ENCODE measurements around the gene HOXB2. TPM values are rescaled to one million over a fixed set of nuclear protein-coding genes. Genes with fewer than 3 reads are reported as not detected.
A peak's percentile ranks its signal among the peaks of the same experiment; 100 is the strongest.

The HOXB2 gene
- total RNA-seq, 1 experiment from 2014 or later, result 3.7 TPM

DNA sequence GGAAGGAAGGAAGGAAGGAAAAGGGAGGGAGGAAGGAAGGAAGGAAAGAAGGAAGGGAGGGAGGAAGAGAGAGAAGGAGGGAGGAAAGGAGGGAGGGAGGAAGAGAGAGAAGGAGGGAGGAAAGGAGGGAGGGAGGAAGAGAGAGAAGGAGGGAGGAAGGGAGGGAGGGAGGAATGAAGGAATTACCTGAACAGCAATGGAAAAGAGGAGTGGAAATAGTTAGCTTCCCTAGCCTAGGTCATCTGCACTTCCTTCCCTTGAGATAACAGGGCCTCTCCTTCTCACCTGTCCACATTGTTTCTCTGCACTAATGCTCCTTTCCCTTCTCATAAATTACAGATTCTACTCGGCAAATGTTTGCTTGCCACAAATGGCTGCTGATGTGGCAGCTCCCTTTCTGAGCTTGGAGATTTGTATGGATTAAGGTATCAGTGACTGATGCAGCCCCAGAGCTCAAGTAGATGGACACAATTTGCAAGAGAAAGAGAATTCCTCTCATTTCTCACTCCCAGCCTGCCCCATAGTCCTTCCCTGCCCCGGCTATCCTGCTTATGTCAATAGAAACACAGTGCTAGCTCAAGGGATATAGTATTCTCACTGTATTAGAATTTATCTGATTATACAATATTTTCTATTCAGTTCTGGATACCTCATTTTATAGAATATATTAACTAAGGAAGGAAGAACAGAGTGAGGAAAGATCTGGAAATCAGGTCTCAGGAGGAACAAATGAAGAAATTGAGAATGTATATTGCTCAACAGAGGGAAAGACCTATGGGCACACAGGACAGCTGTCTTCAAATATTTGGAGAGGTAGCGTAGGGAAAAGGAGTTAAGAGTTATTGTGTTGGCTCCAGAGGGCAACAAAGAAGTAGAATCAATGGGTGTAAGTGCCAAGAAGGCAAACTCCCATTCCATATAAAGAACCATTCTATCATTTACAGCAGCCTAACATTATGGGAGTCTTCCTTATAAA, 28.7 kb downstream of the HOXB2 start:
- peaks cover 5% of the 10 kb centered on the region for H3K9me3 Mint-ChIP-seq
- no peaks in the 10 kb centered on the region for H3K36me3 Mint-ChIP-seq
- TF ChIP-seq ZNF671 (CRISPR knock-in tag; IDR thresholded peaks at IDR 0.05), result no peak
- TF ChIP-seq, protein P1, sequence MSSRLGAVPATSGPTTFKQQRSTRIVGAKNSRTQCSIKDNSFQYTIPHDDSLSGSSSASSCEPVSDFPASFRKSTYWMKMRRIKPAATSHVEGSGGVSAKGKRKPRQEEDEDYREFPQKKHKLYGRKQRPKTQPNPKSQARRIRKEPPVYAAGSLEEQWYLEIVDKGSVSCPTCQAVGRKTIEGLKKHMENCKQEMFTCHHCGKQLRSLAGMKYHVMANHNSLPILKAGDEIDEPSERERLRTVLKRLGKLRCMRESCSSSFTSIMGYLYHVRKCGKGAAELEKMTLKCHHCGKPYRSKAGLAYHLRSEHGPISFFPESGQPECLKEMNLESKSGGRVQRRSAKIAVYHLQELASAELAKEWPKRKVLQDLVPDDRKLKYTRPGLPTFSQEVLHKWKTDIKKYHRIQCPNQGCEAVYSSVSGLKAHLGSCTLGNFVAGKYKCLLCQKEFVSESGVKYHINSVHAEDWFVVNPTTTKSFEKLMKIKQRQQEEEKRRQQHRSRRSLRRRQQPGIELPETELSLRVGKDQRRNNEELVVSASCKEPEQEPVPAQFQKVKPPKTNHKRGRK (CRISPR knock-in tag; IDR thresholded peaks at IDR 0.05; ENCODE audit: borderline replicate concordance), result peak; percentile 91; the same call in 1 of the 2 replicates
- no peak for DNase-seq (ENCODE audit: low spot score)
- peak overlapping the region; percentile 48; the same call in 1 of the 2 replicates for H3K27ac Mint-ChIP-seq
- H3K27me3 Mint-ChIP-seq (ENCODE audit: low read depth), result peaks cover 84% of the 10 kb centered on the region
- H3K4me1 Mint-ChIP-seq, result peaks cover 57% of the 10 kb centered on the region
- H3K4me3 Mint-ChIP-seq, result peak overlapping the region; percentile 10; the same call in 1 of the 2 replicates
- POLR2A ChIA-PET, result interaction anchor here (0.7 kb wide), 1 partner anchor 193 kb away, joined by 3 read pairs; no protein-coding TSS in a partner anchor
- peak; percentile 84 for ATAC-seq
- CTCF ChIA-PET, result interaction anchor here (0.5 to 1.9 kb wide), 14 partner anchors 10 to 363 kb away, joined by 3 to 8 read pairs (median 4); partner anchors contain the start of gene HOXB5

DNA sequence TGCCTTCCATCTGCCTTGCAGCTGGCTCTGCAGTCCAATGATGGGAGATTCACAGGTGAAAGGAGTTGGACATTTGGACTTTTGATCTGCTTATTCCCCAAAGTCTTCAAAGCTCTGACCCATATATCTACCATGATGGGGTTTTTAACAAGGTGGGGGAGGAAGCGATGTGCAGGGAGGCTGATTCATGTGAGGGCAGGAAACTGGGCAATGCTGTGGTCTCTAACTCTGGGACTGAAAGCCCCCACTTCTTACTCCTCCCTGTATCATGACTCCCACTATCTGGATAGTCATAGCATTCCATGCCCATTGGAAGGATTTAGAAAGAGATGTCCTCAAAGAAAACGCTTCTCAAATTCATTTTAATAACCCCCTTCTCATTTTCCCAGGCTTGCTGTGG, 30.4 kb downstream of the HOXB2 start:
- H3K27ac Mint-ChIP-seq, result no peak overlapping the region
- peaks cover 5% of the 10 kb centered on the region for H3K9me3 Mint-ChIP-seq
- no peaks in the 10 kb centered on the region for H3K36me3 Mint-ChIP-seq
- TF ChIP-seq SOX15 (CRISPR knock-in tag; IDR thresholded peaks at IDR 0.05), result no peak
- H3K4me3 Mint-ChIP-seq, result no peak overlapping the region
- H3K4me1 Mint-ChIP-seq, result peaks cover 41% of the 10 kb centered on the region
- H3K27me3 Mint-ChIP-seq (ENCODE audit: low read depth), result peaks cover 69% of the 10 kb centered on the region
- POLR2A ChIA-PET, result no interaction called here
- no peak for ATAC-seq
- no peak for DNase-seq (ENCODE audit: low spot score)
- CTCF ChIA-PET, result interaction anchor here (1.0 kb wide), 1 partner anchor 11 kb away, joined by 3 read pairs; no protein-coding TSS in a partner anchor

DNA sequence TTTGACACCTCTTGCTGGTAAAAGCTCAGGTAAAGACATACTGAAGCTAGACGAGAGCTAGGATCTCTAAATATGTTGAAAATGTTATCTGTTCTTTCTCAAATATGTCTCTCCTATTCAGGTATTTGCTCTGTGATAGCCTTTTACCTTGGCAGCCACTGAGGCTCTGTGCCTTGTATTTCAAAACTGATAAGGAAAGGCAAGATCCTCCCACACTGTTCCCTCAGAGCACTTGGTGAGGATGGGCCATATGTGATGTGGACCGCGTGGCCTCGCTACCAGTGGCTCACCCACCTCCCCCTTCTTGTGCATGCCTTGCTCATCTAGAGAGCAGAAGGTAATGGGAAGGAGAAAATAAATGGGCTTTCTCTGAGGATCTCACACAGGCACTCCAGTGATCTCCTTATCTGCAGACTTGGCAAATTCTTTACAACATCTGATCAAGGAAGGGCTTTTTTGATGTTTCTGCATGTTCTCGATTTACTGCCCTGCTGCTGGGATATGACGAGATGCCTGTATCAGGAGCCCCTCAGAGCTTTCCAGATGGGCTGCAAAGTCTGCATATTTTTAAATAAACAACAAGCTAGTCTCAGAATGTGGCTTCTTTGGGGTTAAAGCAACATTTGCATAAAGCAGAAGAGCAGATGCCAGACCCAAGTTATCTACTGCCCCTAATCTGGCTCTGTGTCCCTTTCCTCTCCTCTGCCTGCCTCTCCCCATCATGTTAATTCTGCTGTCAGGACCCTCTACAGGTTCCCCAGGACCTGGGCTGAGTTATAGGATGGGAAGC, 31.0 kb downstream of the HOXB2 start:
- H3K4me1 Mint-ChIP-seq, result peaks cover 39% of the 10 kb centered on the region
- peaks cover 5% of the 10 kb centered on the region for H3K9me3 Mint-ChIP-seq
- no peak for ATAC-seq
- DNase-seq (ENCODE audit: low spot score), result no peak
- TF ChIP-seq ZNF396 (CRISPR knock-in tag; IDR thresholded peaks at IDR 0.05; ENCODE audit: borderline replicate concordance), result no peak
- no peak for TF ChIP-seq ZNF416 (CRISPR knock-in tag; IDR thresholded peaks at IDR 0.05)
- no peaks in the 10 kb centered on the region for H3K36me3 Mint-ChIP-seq
- ChIA-PET CTCF (interaction anchor here (1.0 to 1.2 kb wide), 3 partner anchors 10 to 13 kb away, joined by 3 read pairs; no protein-coding TSS in a partner anchor), POLR2A (interaction anchor here (0.7 kb wide), 1 partner anchor 186 kb away, joined by 3 read pairs; no protein-coding TSS in a partner anchor)
- H3K27me3 Mint-ChIP-seq (ENCODE audit: low read depth), result peaks cover 63% of the 10 kb centered on the region
- H3K4me3 Mint-ChIP-seq, result no peak overlapping the region
- H3K27ac Mint-ChIP-seq, result no peak overlapping the region

DNA sequence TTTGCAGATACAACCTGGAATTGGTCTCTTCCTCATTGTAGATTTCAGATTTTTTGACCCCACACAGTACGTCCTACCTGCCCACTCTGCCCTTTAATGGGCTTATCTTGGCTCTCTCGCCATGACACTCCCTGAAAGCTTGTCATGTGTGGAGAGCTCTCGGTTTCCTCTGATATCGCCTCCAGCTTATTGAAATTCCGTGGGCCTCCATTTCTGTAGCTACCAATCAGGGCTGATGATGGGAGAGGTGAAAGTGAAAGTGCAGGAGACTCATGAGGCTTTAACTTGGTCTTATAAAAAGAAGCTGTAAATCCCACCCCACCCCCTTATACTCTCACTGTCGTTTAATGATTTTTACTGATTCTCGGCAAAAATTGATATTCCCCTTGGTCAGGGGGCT, 31.8 kb downstream of the HOXB2 start:
- no peak overlapping the region for H3K27ac Mint-ChIP-seq
- no peak overlapping the region for H3K4me3 Mint-ChIP-seq
- ATAC-seq (no peak), DNase-seq (ENCODE audit: low spot score) (no peak)
- H3K36me3 Mint-ChIP-seq, result no peaks in the 10 kb centered on the region
- CTCF ChIA-PET, result interaction anchor here (1.0 to 1.2 kb wide), 2 partner anchors 12 to 14 kb away, joined by 3 read pairs; no protein-coding TSS in a partner anchor
- POLR2A ChIA-PET, result interaction anchor here (0.7 kb wide), 1 partner anchor 185 kb away, joined by 3 read pairs; no protein-coding TSS in a partner anchor
- peaks cover 5% of the 10 kb centered on the region for H3K9me3 Mint-ChIP-seq
- H3K4me1 Mint-ChIP-seq, result peaks cover 39% of the 10 kb centered on the region
- H3K27me3 Mint-ChIP-seq (ENCODE audit: low read depth), result peaks cover 55% of the 10 kb centered on the region
- no peak for TF ChIP-seq NFATC4 (CRISPR knock-in tag; IDR thresholded peaks at IDR 0.05)
- TF ChIP-seq GRHL2 (CRISPR knock-in tag; IDR thresholded peaks at IDR 0.05; ENCODE audit: insufficient replicate concordance, severe bottlenecking), result no peak
- TF ChIP-seq ATF1 (CRISPR knock-in tag; IDR thresholded peaks at IDR 0.05), result no peak
- TF ChIP-seq NR1H2 (CRISPR knock-in tag; IDR thresholded peaks at IDR 0.05), result no peak
- TF ChIP-seq, protein P2, sequence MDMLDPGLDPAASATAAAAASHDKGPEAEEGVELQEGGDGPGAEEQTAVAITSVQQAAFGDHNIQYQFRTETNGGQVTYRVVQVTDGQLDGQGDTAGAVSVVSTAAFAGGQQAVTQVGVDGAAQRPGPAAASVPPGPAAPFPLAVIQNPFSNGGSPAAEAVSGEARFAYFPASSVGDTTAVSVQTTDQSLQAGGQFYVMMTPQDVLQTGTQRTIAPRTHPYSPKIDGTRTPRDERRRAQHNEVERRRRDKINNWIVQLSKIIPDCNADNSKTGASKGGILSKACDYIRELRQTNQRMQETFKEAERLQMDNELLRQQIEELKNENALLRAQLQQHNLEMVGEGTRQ (CRISPR knock-in tag; IDR thresholded peaks at IDR 0.05), result no peak
- TF ChIP-seq NFYB (CRISPR knock-in tag; conservative IDR thresholded peaks at IDR 0.05; ENCODE audit: low read depth), result no peak
- no peak for TF ChIP-seq ZNF219 (CRISPR knock-in tag; IDR thresholded peaks at IDR 0.05; ENCODE audit: borderline replicate concordance)
- TF ChIP-seq JAZF1 (CRISPR knock-in tag; IDR thresholded peaks at IDR 0.05), result no peak
- TF ChIP-seq, protein P3, sequence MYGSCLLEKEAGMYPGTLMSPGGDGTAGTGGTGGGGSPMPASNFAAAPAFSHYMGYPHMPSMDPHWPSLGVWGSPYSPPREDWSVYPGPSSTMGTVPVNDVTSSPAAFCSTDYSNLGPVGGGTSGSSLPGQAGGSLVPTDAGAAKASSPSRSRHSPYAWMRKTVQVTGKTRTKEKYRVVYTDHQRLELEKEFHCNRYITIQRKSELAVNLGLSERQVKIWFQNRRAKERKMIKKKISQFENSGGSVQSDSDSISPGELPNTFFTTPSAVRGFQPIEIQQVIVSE (CRISPR knock-in tag; IDR thresholded peaks at IDR 0.05; ENCODE audit: borderline replicate concordance), result no peak
- TF ChIP-seq GTF2I (CRISPR knock-in tag; conservative IDR thresholded peaks at IDR 0.05), result no peak
- TF ChIP-seq, protein P4, sequence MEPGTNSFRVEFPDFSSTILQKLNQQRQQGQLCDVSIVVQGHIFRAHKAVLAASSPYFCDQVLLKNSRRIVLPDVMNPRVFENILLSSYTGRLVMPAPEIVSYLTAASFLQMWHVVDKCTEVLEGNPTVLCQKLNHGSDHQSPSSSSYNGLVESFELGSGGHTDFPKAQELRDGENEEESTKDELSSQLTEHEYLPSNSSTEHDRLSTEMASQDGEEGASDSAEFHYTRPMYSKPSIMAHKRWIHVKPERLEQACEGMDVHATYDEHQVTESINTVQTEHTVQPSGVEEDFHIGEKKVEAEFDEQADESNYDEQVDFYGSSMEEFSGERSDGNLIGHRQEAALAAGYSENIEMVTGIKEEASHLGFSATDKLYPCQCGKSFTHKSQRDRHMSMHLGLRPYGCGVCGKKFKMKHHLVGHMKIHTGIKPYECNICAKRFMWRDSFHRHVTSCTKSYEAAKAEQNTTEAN (CRISPR knock-in tag; IDR thresholded peaks at IDR 0.05), result no peak
- no peak for TF ChIP-seq SP1 (CRISPR knock-in tag; conservative IDR thresholded peaks at IDR 0.05)
- no peak for TF ChIP-seq ZNF671 (CRISPR knock-in tag; IDR thresholded peaks at IDR 0.05)
- TF ChIP-seq CREB1 (CRISPR knock-in tag; IDR thresholded peaks at IDR 0.05), result no peak

Data from WTC11 (cell line).